ENCODE data around the gene PDZRN3. TPM values are rescaled to one million over a fixed set of nuclear protein-coding genes. Genes with fewer than 3 reads are reported as not detected.

Gene PDZRN3
- total RNA-seq: 4.3 TPM
- 3.9 TPM for polyA plus RNA-seq
- long read RNA-seq, donor 1: 0 reads
- long read RNA-seq, donor 2, partial matches to known transcripts: 0 of 5 reads
- long read RNA-seq, donor 2, other reads (novel, unspliced or antisense): 0 of 5 reads
- long read RNA-seq, donor 3, partial matches to known transcripts: 0 of 1 reads
- long read RNA-seq, donor 3, other reads (novel, unspliced or antisense): 0 of 1 reads
- long read RNA-seq, donor 4: 0 reads
- long read RNA-seq, donor 5, full-length matches to known transcripts: 1 of 1 reads
- long read RNA-seq, donor 5, partial matches to known transcripts: 0 of 1 reads
- long read RNA-seq, donor 5, other reads (novel, unspliced or antisense): 0 of 1 reads
- long read RNA-seq, donor 6, full-length matches to known transcripts: 1 of 1 reads
- long read RNA-seq, donor 6, partial matches to known transcripts: 0 of 1 reads
- long read RNA-seq, donor 6, other reads (novel, unspliced or antisense): 0 of 1 reads
- long read RNA-seq, donor 7: 0 reads
- long read RNA-seq, donor 8: 0 reads
- long read RNA-seq, donor 9: 0 reads
- long read RNA-seq, donor 10, partial matches to known transcripts: 0 of 1 reads
- long read RNA-seq, donor 10, other reads (novel, unspliced or antisense): 0 of 1 reads

DNA sequence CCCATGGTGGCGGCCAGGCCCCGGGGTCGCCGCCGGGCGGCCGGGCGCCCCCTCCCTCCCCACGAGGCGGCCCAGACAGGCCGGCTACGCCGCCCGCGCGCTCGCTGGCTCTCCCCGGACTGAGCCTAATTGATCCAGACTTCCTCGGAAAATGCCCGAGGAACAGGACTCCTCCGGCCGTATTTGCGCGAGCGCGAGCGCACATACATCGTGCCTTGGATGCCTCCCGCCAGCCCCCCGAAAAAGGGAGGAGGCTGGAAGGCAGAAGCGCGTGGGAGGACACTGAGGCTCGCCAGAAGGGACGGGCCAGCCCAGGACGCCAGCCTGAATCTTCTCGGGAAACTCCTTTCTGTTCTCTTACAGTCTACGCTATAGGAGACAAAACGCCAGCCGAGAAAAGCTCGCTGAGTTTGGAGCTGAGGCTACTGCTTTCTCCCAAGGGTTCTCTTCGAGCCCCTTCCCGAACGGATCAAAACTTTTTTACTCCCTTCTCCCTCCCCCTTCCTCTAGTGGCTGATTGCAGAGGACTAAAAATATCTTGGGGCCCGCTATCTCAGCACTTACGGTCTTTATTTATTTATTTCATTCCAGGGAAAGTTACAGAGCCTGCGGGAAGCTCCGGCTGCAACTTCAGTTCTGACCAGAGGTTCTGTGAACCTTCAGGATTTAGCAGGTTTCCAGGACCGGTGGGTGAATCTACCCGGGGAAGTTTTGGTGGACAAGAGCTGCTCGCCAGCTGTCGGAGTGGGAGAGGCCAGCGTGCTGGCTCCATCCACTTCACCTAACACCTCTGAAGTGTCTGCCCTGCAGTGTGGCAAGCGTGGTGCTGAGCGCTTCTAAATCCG is at the start of gene PDZRN3:
TSS of gene PDZRN3 (minus strand) at position 121 of the 845 bp plus-strand sequence.
- 10% methylated on average over 55 of the region's 55 CpGs for WGBS
- Histone ChIP-seq H3K27me3 (ENCODE audit: control insufficient read depth in 2 of 2, insufficient read depth in 1 of 2, low read length in 1 of 2) (peaks cover 21 to 39% of the 10 kb centered on the region in 2 donors), H3K27ac (ENCODE audit: low read depth in 1 of 2, low read length in 1 of 2) (peak within 1 kb of the TSS in 1 of 2 donors; percentile 46), H3K4me3 (ENCODE audit: low read length in 2 of 2) (peak within 1 kb of the TSS in 1 of 2 donors; percentile 10), H3K4me1 (ENCODE audit: control insufficient read depth in 2 of 2, insufficient read depth in 2 of 2, low read length in 2 of 2) (no peaks in the 10 kb centered on the region), H3K9me3 (ENCODE audit: control insufficient read depth in 2 of 2, insufficient read depth in 1 of 2, low read length in 1 of 2) (peaks cover 0 to 1% of the 10 kb centered on the region in 2 donors), H3K36me3 (ENCODE audit: control insufficient read depth in 2 of 2, insufficient read depth in 2 of 2, low read length in 1 of 2) (no peaks in the 10 kb centered on the region)
- no peak for DNase-seq (ENCODE audit: low read depth in 6 of 9, low spot score in 9 of 9)

- Histone ChIP-seq H3K4me1 (ENCODE audit: control insufficient read depth in 2 of 2, insufficient read depth in 2 of 2, low read length in 2 of 2) (no peaks in the 10 kb centered on the region), H3K4me3 (ENCODE audit: low read length in 2 of 2) (no peak overlapping the region), H3K9me3 (ENCODE audit: control insufficient read depth in 2 of 2, insufficient read depth in 1 of 2, low read length in 1 of 2) (no peaks in the 10 kb centered on the region), H3K27me3 (ENCODE audit: control insufficient read depth in 2 of 2, insufficient read depth in 1 of 2, low read length in 1 of 2) (no peaks in the 10 kb centered on the region), H3K36me3 (ENCODE audit: control insufficient read depth in 2 of 2, insufficient read depth in 2 of 2, low read length in 1 of 2) (no peaks in the 10 kb centered on the region), H3K27ac (ENCODE audit: low read depth in 1 of 2, low read length in 1 of 2) (no peak overlapping the region)
- no peak for DNase-seq (ENCODE audit: low read depth in 6 of 9, low spot score in 9 of 9)
- 49% methylated on average over 5 of the region's 5 CpGs for WGBS
Observed at GRCh38 chr3:73674280-73674679, 49.5 kb upstream of the PDZRN3 start.

- Histone ChIP-seq H3K27me3 (ENCODE audit: control insufficient read depth in 2 of 2, insufficient read depth in 1 of 2, low read length in 1 of 2) (no peaks in the 10 kb centered on the region), H3K4me1 (ENCODE audit: control insufficient read depth in 2 of 2, insufficient read depth in 2 of 2, low read length in 2 of 2) (no peaks in the 10 kb centered on the region), H3K4me3 (ENCODE audit: low read length in 2 of 2) (no peak overlapping the region), H3K9me3 (ENCODE audit: control insufficient read depth in 2 of 2, insufficient read depth in 1 of 2, low read length in 1 of 2) (no peaks in the 10 kb centered on the region), H3K27ac (ENCODE audit: low read depth in 1 of 2, low read length in 1 of 2) (no peak overlapping the region), H3K36me3 (ENCODE audit: control insufficient read depth in 2 of 2, insufficient read depth in 2 of 2, low read length in 1 of 2) (no peaks in the 10 kb centered on the region)
- DNase-seq (ENCODE audit: low read depth in 6 of 9, low spot score in 9 of 9): no peak
- 94% methylated on average over 3 of the region's 3 CpGs for WGBS
Observed at GRCh38 chr3:73669260-73669659, 44.5 kb upstream of the PDZRN3 start.

DNA sequence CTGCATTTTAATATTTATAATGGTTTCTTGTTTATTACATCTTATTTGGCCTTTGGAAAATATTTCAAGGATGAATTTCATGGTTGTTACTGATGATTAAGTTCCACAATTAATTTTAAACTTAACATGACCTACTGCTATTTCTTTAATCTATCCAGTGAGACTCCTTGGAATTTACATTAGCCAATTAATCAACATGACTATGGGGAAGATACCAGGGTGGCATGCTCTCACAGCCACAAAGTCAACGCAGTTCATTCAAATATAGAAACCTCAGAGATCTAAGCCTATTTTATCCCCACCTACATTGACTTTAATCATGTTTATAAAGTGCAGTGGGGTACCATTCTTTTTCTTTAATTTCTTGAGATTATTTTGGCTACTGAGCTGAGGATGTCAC is 43.6 kb upstream of the PDZRN3 start:
- 88% methylated on average over 1 of the region's 1 CpG for WGBS
- H3K36me3 ChIP-seq (ENCODE audit: control insufficient read depth in 2 of 2, insufficient read depth in 2 of 2, low read length in 1 of 2): no peaks in the 10 kb centered on the region
- H3K27me3 ChIP-seq (ENCODE audit: control insufficient read depth in 2 of 2, insufficient read depth in 1 of 2, low read length in 1 of 2): no peaks in the 10 kb centered on the region
- no peak for DNase-seq (ENCODE audit: low read depth in 6 of 9, low spot score in 9 of 9)
- H3K27ac ChIP-seq (ENCODE audit: low read depth in 1 of 2, low read length in 1 of 2): no peak overlapping the region
- H3K4me1 ChIP-seq (ENCODE audit: control insufficient read depth in 2 of 2, insufficient read depth in 2 of 2, low read length in 2 of 2): no peaks in the 10 kb centered on the region
- no peak overlapping the region for H3K4me3 ChIP-seq (ENCODE audit: low read length in 2 of 2)
- H3K9me3 ChIP-seq (ENCODE audit: control insufficient read depth in 2 of 2, insufficient read depth in 1 of 2, low read length in 1 of 2): no peaks in the 10 kb centered on the region

DNA sequence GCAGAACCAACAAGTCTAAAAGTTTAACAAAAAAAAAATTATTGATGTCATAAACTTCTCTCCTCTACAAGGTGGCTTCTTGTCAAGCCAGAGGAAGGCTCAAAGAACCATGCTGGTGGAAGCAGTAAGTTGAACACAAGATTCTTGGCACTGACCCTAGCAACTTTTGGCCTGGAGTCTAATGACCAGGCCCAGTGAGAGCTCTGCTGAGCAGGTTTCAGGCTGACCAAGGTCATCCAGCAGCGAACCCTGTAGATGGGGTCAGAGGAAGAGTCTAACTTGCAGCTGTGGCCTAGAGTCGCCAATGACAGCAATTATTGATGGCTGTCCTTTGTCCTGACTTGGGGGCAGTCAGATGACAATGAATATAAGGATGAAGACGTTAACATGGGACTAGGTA is 43.1 kb upstream of the PDZRN3 start:
- WGBS: 77% methylated on average over 3 of the region's 3 CpGs
- no peak for DNase-seq (ENCODE audit: low read depth in 6 of 9, low spot score in 9 of 9)

GRCh38 chr3:73665286-73665685 is 40.5 kb upstream of the PDZRN3 start:
- H3K27ac ChIP-seq (ENCODE audit: low read depth in 1 of 2, low read length in 1 of 2): no peak overlapping the region
- H3K36me3 ChIP-seq (ENCODE audit: control insufficient read depth in 2 of 2, insufficient read depth in 2 of 2, low read length in 1 of 2): no peaks in the 10 kb centered on the region
- no peak overlapping the region for H3K4me3 ChIP-seq (ENCODE audit: low read length in 2 of 2)
- 93% methylated on average over 2 of the region's 2 CpGs for WGBS
- H3K4me1 ChIP-seq (ENCODE audit: control insufficient read depth in 2 of 2, insufficient read depth in 2 of 2, low read length in 2 of 2): no peaks in the 10 kb centered on the region
- DNase-seq (ENCODE audit: low read depth in 6 of 9, low spot score in 9 of 9): no peak
- H3K27me3 ChIP-seq (ENCODE audit: control insufficient read depth in 2 of 2, insufficient read depth in 1 of 2, low read length in 1 of 2): no peaks in the 10 kb centered on the region
- no peaks in the 10 kb centered on the region for H3K9me3 ChIP-seq (ENCODE audit: control insufficient read depth in 2 of 2, insufficient read depth in 1 of 2, low read length in 1 of 2)

More for the DNA sequence above, 43.1 kb upstream of the PDZRN3 start:
- H3K27me3 ChIP-seq (ENCODE audit: control insufficient read depth in 2 of 2, insufficient read depth in 1 of 2, low read length in 1 of 2): no peaks in the 10 kb centered on the region
- H3K4me1 ChIP-seq (ENCODE audit: control insufficient read depth in 2 of 2, insufficient read depth in 2 of 2, low read length in 2 of 2): no peaks in the 10 kb centered on the region
- H3K9me3 ChIP-seq (ENCODE audit: control insufficient read depth in 2 of 2, insufficient read depth in 1 of 2, low read length in 1 of 2): no peaks in the 10 kb centered on the region
- H3K27ac ChIP-seq (ENCODE audit: low read depth in 1 of 2, low read length in 1 of 2): no peak overlapping the region
- H3K36me3 ChIP-seq (ENCODE audit: control insufficient read depth in 2 of 2, insufficient read depth in 2 of 2, low read length in 1 of 2): no peaks in the 10 kb centered on the region
- no peak overlapping the region for H3K4me3 ChIP-seq (ENCODE audit: low read length in 2 of 2)

- Histone ChIP-seq H3K27me3 (ENCODE audit: control insufficient read depth in 2 of 2, insufficient read depth in 1 of 2, low read length in 1 of 2) (no peaks in the 10 kb centered on the region), H3K36me3 (ENCODE audit: control insufficient read depth in 2 of 2, insufficient read depth in 2 of 2, low read length in 1 of 2) (no peaks in the 10 kb centered on the region), H3K4me1 (ENCODE audit: control insufficient read depth in 2 of 2, insufficient read depth in 2 of 2, low read length in 2 of 2) (no peaks in the 10 kb centered on the region), H3K9me3 (ENCODE audit: control insufficient read depth in 2 of 2, insufficient read depth in 1 of 2, low read length in 1 of 2) (no peaks in the 10 kb centered on the region), H3K27ac (ENCODE audit: low read depth in 1 of 2, low read length in 1 of 2) (no peak overlapping the region), H3K4me3 (ENCODE audit: low read length in 2 of 2) (no peak overlapping the region)
- no peak for DNase-seq (ENCODE audit: low read depth in 6 of 9, low spot score in 9 of 9)
- WGBS: 68% methylated on average over 4 of the region's 4 CpGs
Observed at GRCh38 chr3:73664389-73664788, 39.6 kb upstream of the PDZRN3 start.

GRCh38 chr3:73663495-73663894 is 38.8 kb upstream of the PDZRN3 start:
- WGBS: 82% methylated on average over 3 of the region's 3 CpGs
- no peaks in the 10 kb centered on the region for H3K36me3 ChIP-seq (ENCODE audit: control insufficient read depth in 2 of 2, insufficient read depth in 2 of 2, low read length in 1 of 2)
- H3K27me3 ChIP-seq (ENCODE audit: control insufficient read depth in 2 of 2, insufficient read depth in 1 of 2, low read length in 1 of 2): no peaks in the 10 kb centered on the region
- H3K27ac ChIP-seq (ENCODE audit: low read depth in 1 of 2, low read length in 1 of 2): no peak overlapping the region
- no peaks in the 10 kb centered on the region for H3K9me3 ChIP-seq (ENCODE audit: control insufficient read depth in 2 of 2, insufficient read depth in 1 of 2, low read length in 1 of 2)
- DNase-seq (ENCODE audit: low read depth in 6 of 9, low spot score in 9 of 9): no peak
- H3K4me1 ChIP-seq (ENCODE audit: control insufficient read depth in 2 of 2, insufficient read depth in 2 of 2, low read length in 2 of 2): no peaks in the 10 kb centered on the region
- H3K4me3 ChIP-seq (ENCODE audit: low read length in 2 of 2): no peak overlapping the region

DNA sequence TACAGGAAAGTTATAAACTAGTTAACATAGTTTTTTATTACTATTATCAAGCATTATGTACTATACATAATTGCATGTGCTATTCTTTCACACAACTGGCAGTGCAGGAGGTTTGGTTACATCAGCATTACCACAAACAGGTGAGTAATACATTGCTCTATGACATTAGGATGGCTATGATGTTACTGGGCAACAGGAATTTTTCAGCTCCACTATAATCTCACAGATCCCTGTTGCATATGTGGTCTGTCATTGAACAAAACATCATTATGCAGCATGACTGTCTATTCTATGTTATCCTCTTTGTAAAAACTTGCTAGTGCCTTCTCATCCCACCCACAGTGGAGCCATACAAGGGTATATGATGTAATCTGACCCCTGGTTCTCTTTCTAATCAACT is 36.5 kb upstream of the PDZRN3 start:
- Histone ChIP-seq H3K9me3 (ENCODE audit: control insufficient read depth in 2 of 2, insufficient read depth in 1 of 2, low read length in 1 of 2) (no peaks in the 10 kb centered on the region), H3K36me3 (ENCODE audit: control insufficient read depth in 2 of 2, insufficient read depth in 2 of 2, low read length in 1 of 2) (no peaks in the 10 kb centered on the region), H3K4me1 (ENCODE audit: control insufficient read depth in 2 of 2, insufficient read depth in 2 of 2, low read length in 2 of 2) (no peaks in the 10 kb centered on the region), H3K27ac (ENCODE audit: low read depth in 1 of 2, low read length in 1 of 2) (no peak overlapping the region), H3K4me3 (ENCODE audit: low read length in 2 of 2) (no peak overlapping the region), H3K27me3 (ENCODE audit: control insufficient read depth in 2 of 2, insufficient read depth in 1 of 2, low read length in 1 of 2) (no peaks in the 10 kb centered on the region)
- DNase-seq (ENCODE audit: low read depth in 6 of 9, low spot score in 9 of 9): no peak
